Activated CD8-positive, alpha-beta memory T cell treated with anti-CD3 and anti-CD28 coated beads, Interleukin-2, amount 50 U/mL, for 4 hours (primary cell): ENCODE results near the gene QRFP.

Experiments used
- DNase-seq: peaks from one replicate; pipeline ENCODE4 v3.0.0-alpha.2; 2020

QRFP gene

GRCh38 chr9:130896233-130897014 is at the start of gene QRFP:
Gene QRFP, minus strand, starts transcription at chr9:130896812. Its CDS starts 2,974 bp downstream, at chr9:130893838.
- DNase-seq, result no peak

- no peak for DNase-seq
Observed at GRCh38 chr9:130945173-130945572, 48.6 kb upstream of the QRFP start.

GRCh38 chr9:130944510-130945058 is 48.0 kb upstream of the QRFP start:
- DNase-seq, result no peak

- no peak for DNase-seq
Observed at GRCh38 chr9:130943777-130944176, 47.2 kb upstream of the QRFP start.

GRCh38 chr9:130943221-130943620 is 46.6 kb upstream of the QRFP start:
- no peak for DNase-seq

GRCh38 chr9:130942679-130943078 is 46.1 kb upstream of the QRFP start:
- no peak for DNase-seq

- no peak for DNase-seq
Observed at GRCh38 chr9:130942084-130942483, 45.5 kb upstream of the QRFP start.

GRCh38 chr9:130940693-130941576 is 44.3 kb upstream of the QRFP start:
- peak; percentile 78 for DNase-seq

GRCh38 chr9:130940027-130940549 is 43.5 kb upstream of the QRFP start:
- DNase-seq, result no peak

- DNase-seq, result no peak
Observed at GRCh38 chr9:130939405-130940026, 42.9 kb upstream of the QRFP start.

- DNase-seq, result no peak
Observed at GRCh38 chr9:130938652-130939404, 42.2 kb upstream of the QRFP start, which contains the start of gene FIBCD1. Gene FIBCD1, minus strand, starts transcription at chr9:130939247. Its CDS starts 640 bp downstream, at chr9:130938607.

- no peak for DNase-seq
Observed at GRCh38 chr9:130938184-130938651, 41.6 kb upstream of the QRFP start.

- DNase-seq, result no peak
Observed at GRCh38 chr9:130937146-130938076, 40.8 kb upstream of the QRFP start.

- DNase-seq, result no peak
Observed at GRCh38 chr9:130936285-130937117, 39.9 kb upstream of the QRFP start.

- DNase-seq, result no peak
Observed at GRCh38 chr9:130935648-130936271, 39.1 kb upstream of the QRFP start.

- no peak for DNase-seq
Observed at GRCh38 chr9:130934702-130935647, 38.4 kb upstream of the QRFP start.

GRCh38 chr9:130934246-130934645 is 37.6 kb upstream of the QRFP start:
- no peak for DNase-seq
